HG03066 (cell line): ENCODE data around the gene MXRA8.
"Not testable (repeated sequence)": the region's sequence is repeated elsewhere in the genome, so short reads cannot be mapped to it uniquely, and the experiment has no call there.

ENCODE experiments used
- ATAC-seq: cut with Tn5 transposase; IDR thresholded peaks from one replicate; pipeline ENCODE4 v1.9.1; 2021; ENCODE audit warnings: low read depth; ENCODE audit not compliant: unreplicated experiment

MXRA8 gene

DNA sequence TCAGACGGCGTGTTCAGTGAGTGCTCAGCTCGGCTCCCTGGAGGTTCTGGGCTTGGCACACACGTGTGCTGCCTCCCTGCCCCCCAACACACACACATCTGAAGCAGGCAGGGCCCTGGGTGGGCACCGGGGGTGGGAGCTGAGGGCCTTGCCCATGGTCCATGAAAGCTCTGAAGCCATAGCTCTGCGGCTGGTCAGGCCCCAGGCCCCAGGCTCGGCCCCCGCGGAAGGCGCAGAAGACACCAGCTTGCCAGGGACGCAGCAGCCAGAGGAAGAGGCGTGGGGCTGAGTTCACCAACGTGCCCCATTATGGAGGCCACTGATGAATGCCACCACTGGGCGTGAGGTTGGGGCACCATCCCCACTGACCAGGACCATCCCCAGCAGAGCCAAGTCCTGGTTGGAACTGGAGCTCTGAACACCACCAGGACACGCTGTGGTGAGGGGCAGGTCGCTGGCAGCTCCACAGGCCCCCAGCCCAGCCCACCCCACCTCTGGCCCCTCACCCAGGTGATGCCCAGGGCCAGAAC is 12.5 kb upstream of the MXRA8 start:
- no peak for ATAC-seq

DNA sequence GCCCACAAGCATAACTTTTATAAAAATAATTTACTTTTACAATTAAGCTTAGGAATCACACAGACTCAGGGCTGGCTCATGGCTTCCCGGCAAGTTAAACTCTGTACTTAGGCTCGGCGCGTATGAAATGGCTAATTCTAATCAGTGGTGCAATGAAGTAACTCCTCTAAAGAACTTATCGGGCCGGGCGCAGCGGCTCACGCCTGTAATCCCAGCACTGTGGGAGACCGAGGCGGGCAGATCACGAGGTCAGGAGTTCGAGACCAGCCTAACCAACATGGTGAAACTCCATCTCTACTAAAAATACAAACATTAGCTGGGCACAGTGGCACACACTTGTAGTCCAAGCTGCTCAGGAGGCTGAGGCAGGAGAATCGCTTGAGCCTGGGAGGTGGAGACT is 11.7 kb upstream of the MXRA8 start:
- ATAC-seq = not testable (repeated sequence)

DNA sequence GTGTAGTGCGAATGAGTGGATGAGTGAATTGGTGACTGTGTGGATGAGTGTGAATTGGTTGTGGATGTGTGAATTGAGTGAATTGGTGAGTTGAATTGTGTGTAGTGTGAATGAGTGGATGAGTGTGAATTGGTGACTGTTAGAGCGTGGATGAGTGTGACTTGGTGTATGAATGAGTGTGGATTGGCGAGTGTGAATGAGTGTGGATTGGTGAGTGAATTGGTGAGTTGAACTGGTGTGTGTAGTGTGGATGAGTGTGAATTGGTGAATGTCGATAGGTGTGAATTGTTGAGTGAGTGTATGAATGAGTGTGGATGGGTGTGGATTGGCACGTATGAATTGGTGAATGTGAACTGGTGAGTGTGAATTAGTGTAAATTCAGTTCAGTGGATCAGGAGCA is 9.0 kb upstream of the MXRA8 start:
- no peak for ATAC-seq

DNA sequence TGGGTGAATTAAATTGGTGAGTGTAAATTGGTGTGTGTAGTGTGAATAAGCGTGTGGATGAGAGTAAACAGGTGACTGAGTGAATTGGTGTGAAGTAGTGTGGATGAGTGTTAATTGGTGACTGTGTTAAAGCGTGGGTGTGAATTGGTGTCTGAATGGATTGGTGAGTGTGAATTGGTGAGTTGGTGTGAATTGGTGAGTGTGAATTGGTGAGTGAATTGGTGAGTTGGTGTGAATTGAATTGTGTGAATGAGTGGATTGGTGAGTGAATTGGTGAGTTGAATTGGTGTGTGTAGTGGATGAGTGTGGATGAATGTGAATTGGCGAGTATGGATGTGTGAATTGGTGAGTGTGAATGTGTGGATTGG is 8.3 kb upstream of the MXRA8 start:
- no peak for ATAC-seq

DNA sequence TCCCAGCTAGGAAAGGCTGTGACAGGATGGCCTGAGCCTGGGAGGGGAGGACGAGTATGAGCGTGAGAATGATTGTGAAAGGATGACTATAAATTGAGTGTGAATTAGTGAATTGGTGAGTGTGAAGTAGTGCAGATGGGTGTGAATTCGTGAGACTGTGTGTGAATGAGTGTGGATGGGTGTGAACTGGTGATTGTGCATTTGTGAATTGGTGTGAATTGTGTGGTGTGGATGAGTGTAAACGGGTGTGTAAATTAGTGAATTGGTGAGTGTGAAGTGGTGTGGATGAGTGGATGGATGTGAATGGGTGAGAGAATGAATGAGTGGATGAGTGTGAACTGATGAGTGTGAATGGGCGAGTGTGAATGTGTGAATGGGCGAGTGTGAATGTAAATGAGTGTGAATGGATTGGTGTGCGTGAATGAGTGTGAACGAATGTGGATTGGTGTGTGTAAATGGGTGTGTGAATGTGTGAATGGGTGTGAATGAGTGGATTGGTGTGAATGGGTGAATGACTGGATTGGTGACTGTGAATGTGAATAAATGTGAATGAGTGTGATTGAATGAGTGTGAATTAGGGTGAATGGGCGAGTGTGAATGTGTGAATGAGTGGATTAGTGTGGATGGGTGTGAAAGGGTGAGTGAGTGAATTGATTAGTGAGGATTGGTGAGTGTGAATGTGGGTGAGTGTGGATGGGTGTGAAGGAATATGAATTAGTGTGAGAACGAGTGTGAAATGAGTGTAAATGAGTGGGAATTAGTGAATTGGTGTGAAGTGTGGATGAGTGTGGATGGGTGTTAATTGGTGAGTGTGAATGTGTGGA is 7.7 kb upstream of the MXRA8 start:
- ATAC-seq = no peak

DNA sequence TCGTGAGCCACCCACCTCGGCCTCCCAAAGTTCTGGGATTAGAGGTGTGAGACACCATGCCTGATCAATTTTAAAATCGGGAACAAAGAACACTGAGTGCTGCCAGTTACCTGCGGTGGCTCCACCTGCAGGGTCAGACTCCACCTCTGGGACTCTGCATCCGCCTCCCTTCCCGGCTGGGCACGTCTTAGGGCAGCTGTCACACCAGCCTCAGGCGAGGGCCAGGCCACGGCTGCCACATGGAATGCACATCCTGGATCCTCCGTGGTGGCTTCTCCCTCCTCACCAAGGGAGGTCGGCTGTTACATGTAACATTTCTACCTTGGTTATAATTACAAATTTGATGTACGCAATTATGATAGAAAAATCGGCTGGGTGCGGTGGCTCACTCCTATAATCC is 5.9 kb upstream of the MXRA8 start:
- ATAC-seq = no peak

DNA sequence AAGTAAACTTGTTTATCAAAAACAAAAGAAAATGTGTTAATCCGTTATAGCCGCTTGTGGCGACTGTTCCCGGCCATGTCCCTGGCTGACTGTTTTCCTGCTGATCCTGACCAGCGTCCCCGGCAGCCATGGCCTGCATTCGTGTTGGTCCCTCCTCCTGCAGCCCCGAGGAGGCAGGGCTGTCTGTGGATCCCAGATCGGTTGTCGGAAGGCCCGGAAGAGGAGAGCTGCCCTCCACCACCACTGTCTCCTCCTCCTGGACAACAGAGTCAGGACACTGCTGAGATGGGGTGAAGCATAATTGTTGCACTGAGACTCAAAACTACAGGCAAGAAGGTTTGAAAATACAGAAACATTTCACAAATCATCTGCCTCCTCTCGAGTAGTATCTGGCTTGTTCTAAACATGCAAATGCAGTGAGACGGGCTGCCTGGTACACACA is 3.6 kb upstream of the MXRA8 start:
- no peak for ATAC-seq

DNA sequence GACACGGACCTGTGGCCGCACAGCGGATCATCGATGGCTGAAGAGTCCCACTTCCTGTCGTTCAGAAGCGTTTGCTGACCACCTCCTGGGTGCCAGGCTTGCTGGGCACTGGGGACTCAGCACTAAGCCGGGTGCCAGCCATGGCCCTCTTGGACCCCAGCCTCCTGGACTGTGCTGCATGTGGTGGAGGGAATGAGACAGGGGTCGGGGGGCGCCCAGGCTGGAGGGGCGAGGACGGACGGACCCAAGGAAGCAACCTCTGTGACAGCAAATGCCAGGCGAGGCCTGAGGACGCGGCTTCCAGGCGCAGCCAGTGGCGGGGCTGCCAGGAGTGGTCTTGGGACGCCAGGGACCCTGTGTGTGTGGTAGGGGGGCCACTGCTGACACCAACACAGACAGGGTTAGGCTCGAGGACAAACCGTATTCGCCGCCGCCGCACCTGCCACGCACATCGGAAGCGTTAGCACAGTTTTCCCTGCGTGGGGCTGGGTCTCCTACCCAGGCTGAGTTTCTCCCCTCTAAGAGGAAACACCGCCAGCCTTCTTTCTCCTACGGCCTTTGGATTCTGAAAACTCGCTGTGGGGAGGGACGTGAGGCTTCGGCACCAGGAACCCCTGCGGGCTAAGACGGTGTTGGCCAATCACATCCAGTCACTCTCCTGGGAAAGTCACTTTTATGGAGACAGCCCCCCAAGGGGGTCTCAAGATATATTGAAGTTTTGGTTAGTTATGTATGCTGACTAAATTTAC is 3.1 kb upstream of the MXRA8 start:
- ATAC-seq = no peak

DNA sequence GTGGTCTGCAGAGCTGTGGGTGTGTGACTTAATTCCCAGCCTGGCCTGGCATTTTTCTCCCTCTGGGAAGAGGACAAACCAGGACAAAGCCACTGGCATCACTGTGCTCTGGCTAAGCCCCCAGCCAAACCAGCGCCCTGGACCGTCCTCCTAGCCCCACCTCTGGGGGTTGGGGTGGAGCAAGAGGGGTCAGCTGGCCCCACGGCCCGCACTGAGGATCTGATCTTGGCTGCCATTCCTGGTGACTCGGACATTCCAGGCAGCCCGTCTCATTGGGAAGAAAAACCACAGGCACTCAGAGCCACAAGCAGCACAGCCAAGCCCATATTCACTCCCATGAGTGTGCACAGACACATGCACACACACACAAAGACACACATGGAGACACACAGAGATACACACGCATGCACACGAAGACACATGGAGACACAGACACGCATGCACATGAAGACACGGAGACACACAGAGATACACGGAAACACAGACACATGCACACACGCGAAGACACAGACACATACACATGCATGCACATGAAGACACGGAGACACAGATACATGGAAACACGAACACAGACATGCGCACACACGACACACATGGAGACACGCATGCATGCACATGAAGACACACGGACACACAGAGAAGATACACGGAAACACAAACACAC is 2.3 kb upstream of the MXRA8 start:
- no peak for ATAC-seq

DNA sequence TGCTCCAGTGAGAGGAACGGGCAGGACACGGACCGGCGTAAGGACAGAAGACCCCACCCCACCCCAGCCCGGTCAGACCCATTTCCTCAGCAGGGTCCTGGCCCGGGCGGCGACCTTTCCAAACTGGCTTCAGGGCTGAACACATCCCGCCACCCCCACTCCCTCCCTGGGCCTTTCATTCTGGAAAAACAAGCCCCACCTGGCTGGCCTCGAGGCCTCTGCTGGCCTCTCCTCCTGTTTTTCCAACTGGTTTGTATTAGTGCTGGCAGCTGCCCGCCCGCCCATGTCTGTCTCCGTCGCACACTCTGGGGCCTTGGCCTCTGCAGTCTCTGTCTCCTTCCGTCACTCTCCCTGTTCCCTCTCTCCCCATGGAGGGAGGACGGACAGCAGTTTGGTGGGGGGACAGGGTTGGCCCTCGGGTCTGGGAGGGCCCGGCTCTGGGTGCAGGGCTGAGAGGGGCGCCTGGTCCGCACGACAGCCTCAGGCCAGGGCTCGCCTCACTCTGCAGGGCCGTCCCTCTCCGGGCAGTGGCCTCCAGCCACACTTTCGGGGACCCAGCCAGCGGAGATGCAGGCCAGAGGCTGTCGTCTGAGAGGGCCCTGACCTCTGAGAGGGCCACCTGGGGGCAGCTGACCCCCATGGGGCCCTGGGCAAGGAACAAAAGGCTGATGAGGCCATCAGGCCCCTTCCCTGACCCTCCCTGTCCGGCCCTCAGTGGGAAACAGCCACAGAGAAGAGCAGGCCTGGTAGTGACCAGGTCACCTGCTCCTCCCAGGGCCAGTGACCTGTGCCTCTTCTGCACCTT is 1.5 kb upstream of the MXRA8 start:
- no peak for ATAC-seq

DNA sequence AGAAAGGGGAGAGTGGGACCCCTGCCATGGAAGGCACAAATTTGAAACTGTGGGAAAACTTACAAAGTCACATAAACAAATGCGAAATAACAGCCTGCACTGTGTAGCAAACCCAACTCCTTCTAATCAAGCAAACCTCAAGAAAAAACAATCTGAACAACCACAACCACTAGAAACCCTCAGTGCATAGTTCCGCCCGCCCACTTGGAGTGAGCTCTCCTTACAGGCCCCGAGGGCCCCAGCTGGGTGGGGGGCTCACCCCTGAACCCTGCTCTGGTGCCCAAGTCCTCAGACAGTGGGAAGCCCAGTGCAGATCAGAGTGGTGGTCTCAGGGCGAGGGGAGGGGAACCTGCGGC is 931 bp upstream of the MXRA8 start:
- ATAC-seq = no peak

DNA sequence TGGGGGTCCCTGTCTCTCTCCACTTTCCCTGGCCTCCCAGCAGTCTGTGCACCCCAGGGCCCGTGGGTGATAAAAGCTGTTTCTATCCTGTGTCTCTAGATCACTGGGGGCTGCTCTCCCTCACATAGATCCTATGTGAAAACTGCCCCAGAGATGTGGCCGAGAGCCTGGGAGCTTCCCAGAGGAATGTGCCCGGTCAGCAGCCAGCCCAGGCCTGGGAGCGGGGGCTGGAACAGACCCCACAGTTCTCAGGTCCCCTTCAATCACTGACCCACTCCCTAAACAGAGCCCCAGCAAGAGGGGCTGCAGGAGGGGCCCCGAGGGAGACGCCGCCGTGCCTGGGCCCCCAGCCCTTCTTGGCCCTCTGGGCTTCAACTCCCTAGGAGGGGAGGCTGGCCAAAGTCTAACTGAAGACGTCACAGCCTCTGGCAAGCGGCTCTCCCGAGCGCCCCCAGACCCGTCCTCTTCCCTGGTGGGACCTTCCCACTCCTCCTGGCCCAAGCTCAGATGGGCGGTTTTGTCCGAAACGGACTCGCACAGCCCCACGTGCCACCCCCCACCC is 403 bp downstream of the MXRA8 start:
- no peak for ATAC-seq

DNA sequence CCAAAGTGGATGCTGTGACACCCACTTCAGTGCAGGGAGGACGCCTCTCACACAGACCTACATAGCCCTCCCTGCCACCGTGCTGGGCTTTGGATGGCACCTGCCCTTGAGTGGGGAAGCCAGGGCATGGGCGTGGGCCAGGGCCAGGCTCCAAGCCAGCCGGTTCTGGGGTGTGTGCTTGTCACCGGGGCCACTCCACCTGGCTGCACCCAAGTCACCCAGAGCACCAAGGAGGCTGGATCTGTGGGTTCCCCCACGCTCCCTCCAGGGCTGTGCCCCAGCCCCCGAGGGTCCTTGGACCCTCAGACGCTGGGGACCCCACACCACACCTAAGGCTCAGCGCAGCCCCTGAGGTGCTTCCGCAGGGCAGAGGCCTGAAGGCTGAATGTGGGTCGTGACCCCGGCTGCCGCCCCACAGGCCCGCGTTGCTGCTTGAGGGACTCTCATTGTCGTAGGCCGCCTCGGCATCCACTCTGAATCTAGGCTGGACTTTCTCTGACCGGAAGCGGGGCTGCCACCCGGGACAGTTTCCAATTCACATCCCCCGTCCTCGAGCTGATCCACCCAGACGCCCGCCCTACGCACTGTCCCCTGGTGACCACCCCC is 1.5 kb downstream of the MXRA8 start:
- no peak for ATAC-seq

DNA sequence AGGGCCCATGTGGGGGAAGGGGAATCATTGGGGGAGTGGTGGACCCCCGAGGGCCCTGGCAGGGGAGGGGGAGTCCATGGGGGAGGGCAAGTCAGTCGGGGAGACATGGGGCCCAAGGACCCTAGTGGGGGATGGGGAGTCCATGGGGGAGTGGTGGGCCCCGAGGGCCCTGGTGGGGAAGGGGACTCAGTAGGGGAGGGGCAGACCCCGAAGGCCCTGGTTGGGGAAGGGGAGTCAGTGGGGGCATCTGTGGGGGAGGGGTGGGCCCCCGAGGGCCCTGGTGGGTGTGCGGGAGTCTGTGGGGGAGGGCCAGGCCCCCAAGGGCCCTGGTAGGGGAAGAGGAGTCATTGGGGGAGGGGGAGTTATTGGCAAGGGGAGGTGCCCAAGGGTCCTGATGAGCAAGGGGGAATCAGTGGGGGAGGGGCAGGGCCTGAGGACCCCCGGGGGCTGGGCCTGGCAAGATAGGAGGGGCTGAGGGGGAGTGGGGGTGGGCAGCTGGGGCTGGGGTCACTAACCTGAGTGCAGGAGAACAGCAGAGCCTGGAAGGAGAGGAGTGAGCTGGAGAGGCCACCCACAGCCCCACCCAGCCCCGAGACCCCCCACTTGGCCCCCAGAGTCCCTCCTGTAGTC is 2.1 kb downstream of the MXRA8 start:
- no peak for ATAC-seq

DNA sequence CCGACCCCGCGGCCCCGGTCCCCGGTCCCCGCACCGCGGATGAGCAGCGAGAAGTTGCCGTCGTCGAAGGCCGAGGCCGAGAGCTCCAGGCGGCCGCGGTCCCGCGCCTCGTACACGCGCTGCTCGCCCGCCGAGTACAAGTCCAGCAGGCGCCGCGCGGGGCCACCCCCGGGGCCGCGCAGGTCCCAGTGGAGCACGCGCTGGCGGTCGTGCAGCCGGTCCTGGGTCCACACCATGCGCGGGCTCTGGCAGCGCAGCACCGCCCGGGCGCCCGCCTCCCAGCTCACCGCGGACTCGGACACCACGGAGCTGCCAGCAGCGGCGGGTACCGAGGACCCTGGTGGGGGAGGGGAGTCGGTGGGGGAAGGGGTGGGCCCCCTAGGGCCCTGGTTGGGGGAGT is 2.9 kb downstream of the MXRA8 start:
- ATAC-seq = no peak

DNA sequence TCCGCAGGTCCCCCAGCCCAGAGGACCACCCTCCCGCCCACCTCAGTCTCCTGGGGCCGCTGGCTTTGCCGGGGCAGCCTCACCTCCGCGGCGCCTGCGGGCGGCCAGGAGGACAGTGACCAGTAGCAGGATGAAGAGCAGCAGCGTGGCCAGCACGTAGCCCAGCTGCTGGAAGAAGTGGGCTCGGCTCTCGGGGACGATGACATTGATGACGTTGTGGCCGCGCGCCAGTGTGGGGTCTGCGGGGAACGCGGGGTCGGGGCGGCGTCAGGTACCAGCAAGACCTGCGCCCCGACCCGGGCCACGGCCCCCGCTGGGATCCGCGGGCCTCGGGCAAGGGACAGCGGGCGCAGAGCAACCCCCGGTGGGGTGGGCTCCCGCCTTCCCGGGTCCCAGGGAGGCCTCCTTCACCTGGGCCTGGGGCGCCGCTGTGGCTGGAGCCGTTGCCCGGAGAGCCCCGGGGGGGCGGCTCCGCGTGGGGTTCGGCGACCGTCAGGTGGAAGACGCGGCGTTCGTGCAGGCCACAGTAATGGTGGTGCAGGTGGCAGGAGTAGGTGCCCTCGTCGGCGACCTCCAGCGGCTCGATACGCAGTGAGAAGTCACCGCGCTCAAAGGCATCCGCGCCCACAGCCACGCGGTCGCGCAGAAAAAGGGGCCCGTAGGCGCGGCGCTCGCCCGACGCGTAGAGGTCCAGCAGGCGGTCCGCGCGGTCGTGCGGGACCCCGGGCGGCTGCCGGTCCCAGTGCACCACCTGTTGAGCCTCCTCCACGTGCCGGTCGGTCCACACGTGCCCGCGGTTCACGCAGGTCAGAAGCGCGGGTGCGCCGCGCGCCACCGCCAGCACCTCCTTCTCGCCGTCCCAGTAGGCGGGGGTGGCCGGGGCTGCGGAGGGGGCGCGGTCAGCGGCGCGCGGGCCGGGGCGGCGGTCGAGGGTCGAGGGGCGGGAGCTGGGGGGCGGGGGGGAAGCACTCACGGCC is 3.8 kb downstream of the MXRA8 start:
- no peak for ATAC-seq

DNA sequence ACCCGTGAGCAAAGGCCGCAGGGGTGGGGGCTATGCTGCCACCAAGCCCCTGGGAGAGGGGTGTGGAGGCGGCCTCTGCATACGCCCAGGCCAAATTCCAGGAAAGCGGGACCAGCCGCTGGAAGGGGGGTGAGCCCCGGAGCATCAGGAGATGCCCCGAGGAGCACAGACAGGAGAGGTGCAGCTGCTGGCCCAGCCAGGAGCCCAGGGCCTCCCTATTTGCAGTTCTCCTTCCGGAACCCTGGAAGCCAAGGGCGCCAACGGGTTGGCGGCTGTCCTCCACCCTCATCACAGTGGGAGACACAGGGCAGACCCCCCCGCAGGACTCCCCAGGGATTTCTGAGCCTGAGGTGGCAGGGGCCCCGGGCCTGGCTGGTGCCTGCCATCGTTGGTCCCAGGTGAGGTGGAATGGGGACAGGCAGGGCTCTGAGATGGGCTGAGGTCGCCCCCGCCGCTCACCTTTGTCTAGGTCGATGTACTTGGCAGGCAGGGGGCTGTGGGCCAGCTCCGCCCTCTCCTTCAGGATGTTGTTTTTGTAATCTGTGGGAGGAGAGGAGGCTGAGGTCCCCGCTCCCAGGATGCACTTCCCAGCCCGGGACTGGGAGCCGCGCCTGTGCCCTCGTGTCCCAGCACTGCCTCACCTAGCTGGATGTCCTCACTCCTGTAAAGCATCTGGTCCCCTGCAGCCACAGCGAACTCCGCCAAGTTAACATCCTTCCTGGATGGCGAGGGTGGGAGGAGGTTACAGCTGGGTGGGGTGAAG is 4.8 kb downstream of the MXRA8 start:
- no peak for ATAC-seq
